Endothelial cell of umbilical vein (primary cell): ENCODE results near the gene KRT1.

ENCODE experiments used
- CTCF ChIP-seq, 2 donors: IDR thresholded peaks; 1 replicate in 1 of 2; 2 replicates in 1 of 2; pipeline ENCODE4 v1.5.1; 2011; ENCODE audit warnings: low read length in 2 of 2, mild to moderate bottlenecking in 2 of 2, moderate library complexity in 2 of 2, control low read depth in 1 of 2, inconsistent platforms in 1 of 2, low read depth in 1 of 2; ENCODE audit not compliant: insufficient read depth in 1 of 2; ENCODE audit errors: extremely low read depth in 1 of 2
- EZH2 ChIP-seq: IDR thresholded peaks from 2 replicates; pipeline ENCODE4 v1.6.1; 2012; ENCODE audit warnings: borderline replicate concordance, low read depth, mild to moderate bottlenecking, moderate library complexity, low read length, inconsistent platforms; ENCODE audit not compliant: severe bottlenecking
- POLR2A ChIP-seq: IDR thresholded peaks from 2 replicates; pipeline ENCODE4 v1.6.1; 2012; ENCODE audit warnings: low read depth, mild to moderate bottlenecking, control low read depth, low read length
- POLR2AphosphoS5 ChIP-seq: IDR thresholded peaks from 2 replicates; pipeline ENCODE4 v1.6.1; 2012; ENCODE audit warnings: low read depth, mild to moderate bottlenecking, control low read depth, low read length, moderate library complexity; ENCODE audit not compliant: insufficient read depth

GRCh38 chr12:52682381-52682660, 2.1 kb upstream of the KRT1 start:
- no peak for TF ChIP-seq EZH2
- no peak for TF ChIP-seq CTCF (IDR thresholded peaks at IDR 0.05; ENCODE audit: extremely low read depth in 1 of 2, insufficient read depth in 1 of 2, low read depth in 1 of 2, low read length in 2 of 2)
- TF ChIP-seq POLR2AphosphoS5 = no peak
- TF ChIP-seq POLR2A = no peak
